ENCODE results near the gene MMP19. TPM values are rescaled to one million over a fixed set of nuclear protein-coding genes. Genes with fewer than 3 reads are reported as not detected.

Gene MMP19
- 10 to 100 TPM; 72.9 to 85.0 TPM for total RNA-seq

DNA sequence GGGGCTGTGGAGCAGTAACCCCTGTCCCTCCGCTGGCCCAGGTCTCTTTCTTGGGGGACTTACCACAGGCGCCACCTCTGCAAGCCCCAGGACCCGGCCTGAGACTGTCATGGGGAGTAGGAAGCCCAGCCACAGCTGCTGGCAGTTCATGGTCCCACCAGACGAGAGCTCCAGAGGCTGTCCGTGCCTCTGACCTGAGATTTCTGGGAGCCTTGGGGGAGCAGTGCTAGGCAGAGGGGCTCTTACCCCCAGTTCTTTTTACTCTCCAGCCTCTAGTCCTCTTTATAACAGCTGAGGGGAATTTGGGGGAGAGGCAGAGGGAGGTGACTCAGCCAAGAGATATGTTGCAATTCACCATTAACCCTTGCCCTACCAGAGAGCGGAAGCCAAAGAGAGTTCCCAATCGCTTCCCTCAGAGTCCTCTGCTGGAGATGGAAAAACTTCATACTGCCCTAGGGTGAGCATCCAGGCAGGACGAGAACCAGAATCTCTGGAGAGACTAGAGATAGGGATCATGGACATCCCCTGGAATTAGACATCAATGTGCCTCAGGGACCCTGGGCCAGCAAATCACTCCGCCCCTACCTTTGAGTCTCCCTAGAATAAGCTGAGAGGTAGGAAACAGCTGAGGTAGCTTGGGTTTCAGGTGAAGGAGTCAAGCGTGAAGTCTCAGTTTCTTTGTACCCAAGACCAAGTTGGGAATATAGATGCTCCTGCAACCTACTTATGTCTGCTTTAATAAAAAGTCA, at the start of gene MMP19:
Gene MMP19, minus strand, starts transcription at position 256 of the 749 bp plus-strand sequence. Its CDS starts 106 bp downstream, at position 150.
- Histone ChIP-seq H3K36me3 (no peaks in the 10 kb centered on the region), H3K9me3 (no peaks in the 10 kb centered on the region), H3K4me3 (peak within 1 kb of the TSS; percentile 67), H3K27me3 (replicated peaks; ENCODE audit: insufficient read depth) (no peaks in the 10 kb centered on the region), H3K27ac (peak within 1 kb of the TSS; percentile 27 to 41), H3K4me1 (ENCODE audit: control insufficient read depth in 1 of 2, low read depth in 2 of 2) (peaks cover 15 to 45% of the 10 kb centered on the region in 2 donors)
- ATAC-seq (ENCODE audit: insufficient number of reproducible peaks, low FRiP score, low read depth) = no peak
- DNase-seq (ENCODE audit: low spot score) = no peak
- TF ChIP-seq CTCF (IDR thresholded peaks at IDR 0.05) = no peak

GRCh38 chr12:55891310-55891709, 48.6 kb upstream of the MMP19 start:
- H3K36me3 ChIP-seq = no peaks in the 10 kb centered on the region
- DNase-seq (ENCODE audit: low spot score) (no peak), ATAC-seq (ENCODE audit: insufficient number of reproducible peaks, low FRiP score, low read depth) (no peak)
- no peaks in the 10 kb centered on the region for H3K27me3 ChIP-seq (replicated peaks; ENCODE audit: insufficient read depth)
- H3K4me1 ChIP-seq (ENCODE audit: control insufficient read depth in 1 of 2, low read depth in 2 of 2) = no peaks in the 10 kb centered on the region
- H3K27ac ChIP-seq = no peak overlapping the region
- no peak overlapping the region for H3K4me3 ChIP-seq
- H3K9me3 ChIP-seq = no peaks in the 10 kb centered on the region
- TF ChIP-seq CTCF (IDR thresholded peaks at IDR 0.05) = no peak

GRCh38 chr12:55885113-55885512, 42.4 kb upstream of the MMP19 start:
- no peak for TF ChIP-seq CTCF (IDR thresholded peaks at IDR 0.05)
- H3K36me3 ChIP-seq = no peaks in the 10 kb centered on the region
- H3K27me3 ChIP-seq (replicated peaks; ENCODE audit: insufficient read depth) = no peaks in the 10 kb centered on the region
- no peak overlapping the region for H3K27ac ChIP-seq
- no peak overlapping the region for H3K4me3 ChIP-seq
- DNase-seq (ENCODE audit: low spot score) = no peak
- no peaks in the 10 kb centered on the region for H3K4me1 ChIP-seq (ENCODE audit: control insufficient read depth in 1 of 2, low read depth in 2 of 2)
- no peaks in the 10 kb centered on the region for H3K9me3 ChIP-seq
- no peak for ATAC-seq (ENCODE audit: insufficient number of reproducible peaks, low FRiP score, low read depth)

DNA sequence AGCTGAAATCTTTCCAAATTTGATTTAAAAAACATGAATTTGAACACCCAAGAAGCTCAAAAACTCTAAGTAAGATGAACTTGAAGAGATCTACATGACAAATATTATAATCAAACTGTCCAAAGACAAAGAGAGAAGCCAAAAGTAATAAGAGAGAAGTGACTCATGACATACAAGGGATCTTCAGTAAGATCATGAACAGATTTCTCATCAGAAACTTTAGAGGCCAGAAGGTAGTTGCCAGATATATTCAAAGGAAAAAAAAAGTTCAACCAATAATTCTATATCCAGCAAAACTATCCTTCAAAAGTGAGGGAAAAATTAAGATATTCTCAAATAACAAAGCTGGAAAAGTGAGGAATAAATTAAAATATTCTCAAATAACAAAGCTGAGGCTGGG, 35.1 kb upstream of the MMP19 start:
- no peak for TF ChIP-seq CTCF (IDR thresholded peaks at IDR 0.05)
- no peaks in the 10 kb centered on the region for H3K9me3 ChIP-seq
- no peak for ATAC-seq (ENCODE audit: insufficient number of reproducible peaks, low FRiP score, low read depth)

GRCh38 chr12:55875704-55876467, 33.1 kb upstream of the MMP19 start:
- ATAC-seq (ENCODE audit: insufficient number of reproducible peaks, low FRiP score, low read depth) (no peak), DNase-seq (ENCODE audit: low spot score) (no peak)
- no peaks in the 10 kb centered on the region for H3K27me3 ChIP-seq (replicated peaks; ENCODE audit: insufficient read depth)
- no peaks in the 10 kb centered on the region for H3K9me3 ChIP-seq
- H3K4me3 ChIP-seq = no peak overlapping the region
- H3K36me3 ChIP-seq = no peaks in the 10 kb centered on the region
- no peaks in the 10 kb centered on the region for H3K4me1 ChIP-seq (ENCODE audit: control insufficient read depth in 1 of 2, low read depth in 2 of 2)
- no peak overlapping the region for H3K27ac ChIP-seq
- TF ChIP-seq CTCF (IDR thresholded peaks at IDR 0.05) = no peak

More for the DNA sequence above, 35.1 kb upstream of the MMP19 start:
- H3K4me3 ChIP-seq = no peak overlapping the region
- DNase-seq (ENCODE audit: low spot score) = no peak
- H3K4me1 ChIP-seq (ENCODE audit: control insufficient read depth in 1 of 2, low read depth in 2 of 2) = no peaks in the 10 kb centered on the region
- H3K36me3 ChIP-seq = no peaks in the 10 kb centered on the region
- H3K27ac ChIP-seq = no peak overlapping the region
- H3K27me3 ChIP-seq (replicated peaks; ENCODE audit: insufficient read depth) = no peaks in the 10 kb centered on the region

Data from thoracic aorta (tissue), 2 donors.